SK-N-MC (cell line): ENCODE results near the gene AKR1C3.
"Not testable (repeated sequence)": the region's sequence is repeated elsewhere in the genome, so short reads cannot be mapped to it uniquely, and the experiment has no call there.

ENCODE experiments used
- DNase-seq: peaks from one replicate; pipeline ENCODE4 v3.0.0-alpha.2; 2011; ENCODE audit warnings: low read depth, low spot score
- H3K27ac ChIP-seq: fragments of 200-600 bp; sonication (generic); 2 replicates; pipeline ENCODE4 v1.5.1; 2016; ENCODE audit warnings: mixed run types
- H3K36me3 ChIP-seq: fragments of 200-600 bp; sonication (generic); 2 replicates; pipeline ENCODE4 v1.6.1; 2017; ENCODE audit warnings: antibody characterized with exemption, low read length, mixed read lengths; ENCODE audit not compliant: insufficient read depth
- H3K4me3 ChIP-seq: fragments of 200-600 bp; sonication (generic); 2 replicates; pipeline ENCODE4 v1.5.1; 2016
- H3K9ac ChIP-seq: fragments of 200-600 bp; sonication (generic); 2 replicates; pipeline ENCODE4 v1.8.0; 2017; ENCODE audit warnings: mixed run types, mixed read lengths; ENCODE audit not compliant: insufficient read length
- H3K9me3 ChIP-seq: fragments of 200-600 bp; sonication (generic); 2 replicates; pipeline ENCODE4 v1.6.1; 2017; ENCODE audit warnings: low read depth, mild to moderate bottlenecking, antibody characterized with exemption, low read length, moderate library complexity, mixed read lengths
- EZH2 ChIP-seq: fragments of 200-600 bp; sonication (generic); IDR thresholded peaks from one replicate; pipeline ENCODE4 v1.6.1; 2017; ENCODE audit warnings: antibody characterized with exemption
- FOXP2 ChIP-seq: optimal IDR thresholded peaks from 2 replicates; pipeline ENCODE3; 2011; ENCODE audit warnings: mild to moderate bottlenecking, moderate library complexity; ENCODE audit not compliant: insufficient read depth; ENCODE audit errors: extremely low read length, control extremely low read depth
- POLR2AphosphoS5 ChIP-seq: IDR thresholded peaks from 2 replicates; pipeline ENCODE4 v1.6.1; 2012; ENCODE audit warnings: mild to moderate bottlenecking, low read depth, low read length, borderline replicate concordance

Gene AKR1C3

GRCh38 chr10:5116621-5117020 is 22.4 kb downstream of the AKR1C3 start:
- Histone ChIP-seq H3K9ac (no peak overlapping the region), H3K4me3 (no peak overlapping the region), H3K27ac (no peak overlapping the region), H3K36me3 (no peaks in the 10 kb centered on the region), H3K9me3 (no peaks in the 10 kb centered on the region)
- no peak for DNase-seq
- TF ChIP-seq FOXP2 (no peak), POLR2AphosphoS5 (no peak), EZH2 (no peak)

- Histone ChIP-seq H3K9me3 (no peaks in the 10 kb centered on the region), H3K27ac (no peak overlapping the region), H3K9ac (no peak overlapping the region), H3K4me3 (no peak overlapping the region), H3K36me3 (no peaks in the 10 kb centered on the region)
- TF ChIP-seq POLR2AphosphoS5 = no peak
- no peak for TF ChIP-seq FOXP2
- no peak for DNase-seq
Observed at GRCh38 chr10:5117026-5117425, 22.8 kb downstream of the AKR1C3 start.

- DNase-seq, H3K36me3 ChIP-seq, H3K9me3 ChIP-seq, H3K27ac ChIP-seq, H3K9ac ChIP-seq, H3K4me3 ChIP-seq: not testable (repeated sequence)
Observed at GRCh38 chr10:5119997-5120396, 25.8 kb downstream of the AKR1C3 start.

- Histone ChIP-seq H3K4me3 (no peak overlapping the region), H3K27ac (no peak overlapping the region), H3K36me3 (no peaks in the 10 kb centered on the region), H3K9me3 (no peaks in the 10 kb centered on the region), H3K9ac (no peak overlapping the region)
- no peak for DNase-seq
- TF ChIP-seq EZH2 (no peak), FOXP2 (no peak), POLR2AphosphoS5 (no peak)
Observed at GRCh38 chr10:5123886-5124285, 29.7 kb downstream of the AKR1C3 start.

- Histone ChIP-seq H3K27ac (no peak overlapping the region), H3K9me3 (no peaks in the 10 kb centered on the region), H3K4me3 (no peak overlapping the region), H3K36me3 (no peaks in the 10 kb centered on the region), H3K9ac (no peak overlapping the region)
- TF ChIP-seq EZH2 (no peak), POLR2AphosphoS5 (no peak)
- DNase-seq = no peak
Observed at GRCh38 chr10:5125315-5126044, 31.3 kb downstream of the AKR1C3 start.

- Histone ChIP-seq H3K4me3 (no peak overlapping the region), H3K36me3 (no peaks in the 10 kb centered on the region), H3K9ac (no peak overlapping the region), H3K9me3 (no peaks in the 10 kb centered on the region), H3K27ac (no peak overlapping the region)
- TF ChIP-seq EZH2 (no peak), POLR2AphosphoS5 (no peak), FOXP2 (no peak)
- DNase-seq = no peak
Observed at GRCh38 chr10:5135581-5135980, 41.4 kb downstream of the AKR1C3 start.

- Histone ChIP-seq H3K27ac (no peak overlapping the region), H3K4me3 (no peak overlapping the region), H3K9me3 (no peaks in the 10 kb centered on the region), H3K36me3 (no peaks in the 10 kb centered on the region), H3K9ac (no peak overlapping the region)
- TF ChIP-seq POLR2AphosphoS5 (no peak), EZH2 (no peak), FOXP2 (no peak)
- DNase-seq = no peak
Observed at GRCh38 chr10:5136468-5137087, 42.4 kb downstream of the AKR1C3 start.

- H3K4me3 ChIP-seq, H3K9ac ChIP-seq, H3K9me3 ChIP-seq, DNase-seq, H3K36me3 ChIP-seq, H3K27ac ChIP-seq: not testable (repeated sequence)
Observed at GRCh38 chr10:5137699-5138098, 43.5 kb downstream of the AKR1C3 start.

- Histone ChIP-seq H3K27ac (no peak overlapping the region), H3K9ac (no peak overlapping the region)
Observed at GRCh38 chr10:5142199-5142598, 48.0 kb downstream of the AKR1C3 start.

More at GRCh38 chr10:5142199-5142598, 48.0 kb downstream of the AKR1C3 start:
- DNase-seq = no peak
- H3K4me3 ChIP-seq = no peak overlapping the region
- no peak for TF ChIP-seq POLR2AphosphoS5
- TF ChIP-seq EZH2 = no peak
- no peak for TF ChIP-seq FOXP2
- H3K36me3 ChIP-seq = no peaks in the 10 kb centered on the region
- no peaks in the 10 kb centered on the region for H3K9me3 ChIP-seq
